HG03432 (cell line): ENCODE results near the gene C12orf43.

Source experiments
- ATAC-seq: cut with Tn5 transposase; IDR thresholded peaks from one replicate; pipeline ENCODE4 v1.9.1; 2021; ENCODE audit warnings: mild to moderate bottlenecking, moderate library complexity; ENCODE audit not compliant: unreplicated experiment

C12orf43 gene

GRCh38 chr12:120999191-121000120, 16.8 kb downstream of the C12orf43 start:
- no peak for ATAC-seq

GRCh38 chr12:120998435-120998834, 17.9 kb downstream of the C12orf43 start:
- ATAC-seq: no peak

DNA sequence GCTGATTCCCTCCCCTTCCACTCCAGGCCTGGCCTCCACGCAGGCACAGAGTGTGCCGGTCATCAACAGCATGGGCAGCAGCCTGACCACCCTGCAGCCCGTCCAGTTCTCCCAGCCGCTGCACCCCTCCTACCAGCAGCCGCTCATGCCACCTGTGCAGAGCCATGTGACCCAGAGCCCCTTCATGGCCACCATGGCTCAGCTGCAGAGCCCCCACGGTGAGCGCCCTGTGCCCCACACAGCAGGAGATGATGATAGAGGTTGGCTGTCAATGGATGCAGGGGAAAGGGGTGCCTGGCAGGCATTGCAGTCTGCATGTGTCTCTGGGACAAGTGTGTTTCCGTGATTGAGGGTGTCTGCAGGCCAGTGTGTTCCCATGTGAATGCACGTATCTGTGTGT, 18.8 kb downstream of the C12orf43 start:
- no peak for ATAC-seq

DNA sequence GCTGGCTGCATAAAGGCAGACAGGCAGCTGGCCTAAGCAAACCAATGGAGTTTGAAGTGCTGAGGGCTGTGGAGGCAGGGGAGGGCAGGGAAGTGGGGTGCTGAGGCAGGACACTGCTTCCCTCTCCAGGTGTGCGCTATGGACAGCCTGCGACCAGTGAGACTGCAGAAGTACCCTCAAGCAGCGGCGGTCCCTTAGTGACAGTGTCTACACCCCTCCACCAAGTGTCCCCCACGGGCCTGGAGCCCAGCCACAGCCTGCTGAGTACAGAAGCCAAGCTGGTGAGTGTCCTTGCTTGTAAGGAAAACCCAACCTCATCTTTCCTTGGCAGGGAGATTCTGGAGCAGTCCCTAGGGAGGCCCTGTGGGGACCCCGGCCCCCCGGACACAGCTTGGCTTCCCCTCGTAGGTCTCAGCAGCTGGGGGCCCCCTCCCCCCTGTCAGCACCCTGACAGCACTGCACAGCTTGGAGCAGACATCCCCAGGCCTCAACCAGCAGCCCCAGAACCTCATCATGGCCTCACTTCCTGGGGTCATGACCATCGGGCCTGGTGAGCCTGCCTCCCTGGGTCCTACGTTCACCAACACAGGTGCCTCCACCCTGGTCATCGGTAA, 20.0 kb downstream of the C12orf43 start:
- no peak for ATAC-seq

GRCh38 chr12:120994589-120995337, 21.5 kb downstream of the C12orf43 start:
- ATAC-seq: no peak

DNA sequence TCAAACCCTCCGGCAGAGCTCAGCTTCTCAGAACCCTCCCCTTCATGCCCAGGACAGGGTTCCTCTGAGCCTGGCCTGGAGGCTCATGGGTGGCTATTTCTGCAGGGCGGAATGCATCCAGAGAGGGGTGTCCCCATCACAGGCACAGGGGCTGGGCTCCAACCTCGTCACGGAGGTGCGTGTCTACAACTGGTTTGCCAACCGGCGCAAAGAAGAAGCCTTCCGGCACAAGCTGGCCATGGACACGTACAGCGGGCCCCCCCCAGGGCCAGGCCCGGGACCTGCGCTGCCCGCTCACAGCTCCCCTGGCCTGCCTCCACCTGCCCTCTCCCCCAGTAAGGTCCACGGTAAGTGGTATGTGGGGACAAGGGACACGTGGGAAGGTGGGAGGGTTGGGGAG, 22.2 kb downstream of the C12orf43 start:
- no peak for ATAC-seq

GRCh38 chr12:120993496-120993895, 22.8 kb downstream of the C12orf43 start:
- no peak for ATAC-seq

- ATAC-seq: no peak
Observed at GRCh38 chr12:120992989-120993388, 23.3 kb downstream of the C12orf43 start.

GRCh38 chr12:120991965-120992364, 24.3 kb downstream of the C12orf43 start:
- ATAC-seq: no peak

GRCh38 chr12:120990487-120991055, 25.7 kb downstream of the C12orf43 start:
- ATAC-seq: no peak

GRCh38 chr12:120989687-120990086, 26.6 kb downstream of the C12orf43 start:
- ATAC-seq: no peak

- no peak for ATAC-seq
Observed at GRCh38 chr12:120988658-120989057, 27.6 kb downstream of the C12orf43 start.

DNA sequence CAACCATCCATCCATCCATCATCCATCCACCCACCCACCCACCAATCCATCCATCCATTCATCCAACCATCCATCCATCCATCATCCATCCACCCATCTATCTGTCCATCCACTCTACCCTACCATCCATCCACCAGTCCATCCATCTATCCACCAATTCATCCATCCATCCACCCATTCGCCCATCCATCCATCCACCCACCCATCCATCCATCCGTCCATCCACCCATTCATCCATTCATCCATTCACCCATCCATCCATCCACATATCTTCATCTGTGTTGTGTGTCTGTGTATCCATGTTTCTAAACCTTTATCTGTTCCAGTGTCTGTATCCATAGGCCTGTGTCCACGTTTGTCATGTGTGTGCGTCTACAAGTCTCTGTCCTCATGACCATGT, 28.1 kb downstream of the C12orf43 start:
- no peak for ATAC-seq

DNA sequence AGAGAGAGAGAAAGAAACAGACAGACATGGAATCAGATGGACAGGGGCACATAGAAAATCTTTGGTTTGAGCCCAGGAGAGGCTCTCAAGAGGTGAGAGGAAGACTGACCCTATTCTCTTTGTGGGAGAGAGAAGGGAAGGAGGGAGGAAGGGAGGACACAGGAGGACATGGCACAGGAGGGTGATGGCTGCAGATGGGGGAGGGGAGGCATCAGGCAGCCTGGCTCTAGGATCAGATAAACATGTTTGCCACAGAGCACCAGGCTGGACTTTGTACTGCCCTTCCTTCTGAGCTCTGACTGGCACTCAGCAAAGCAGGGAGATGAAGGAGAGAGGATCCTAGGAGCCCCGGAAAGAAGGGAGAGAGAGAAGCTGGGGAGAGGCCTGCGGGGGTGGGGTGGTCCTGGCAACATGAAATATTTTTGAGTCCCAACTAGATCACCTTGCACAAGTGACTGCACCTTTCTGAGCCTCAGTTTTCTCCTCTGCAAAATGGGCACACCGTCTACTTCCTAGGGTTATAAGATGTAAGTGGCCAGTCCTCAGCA, 31.9 kb downstream of the C12orf43 start:
- ATAC-seq: no peak

DNA sequence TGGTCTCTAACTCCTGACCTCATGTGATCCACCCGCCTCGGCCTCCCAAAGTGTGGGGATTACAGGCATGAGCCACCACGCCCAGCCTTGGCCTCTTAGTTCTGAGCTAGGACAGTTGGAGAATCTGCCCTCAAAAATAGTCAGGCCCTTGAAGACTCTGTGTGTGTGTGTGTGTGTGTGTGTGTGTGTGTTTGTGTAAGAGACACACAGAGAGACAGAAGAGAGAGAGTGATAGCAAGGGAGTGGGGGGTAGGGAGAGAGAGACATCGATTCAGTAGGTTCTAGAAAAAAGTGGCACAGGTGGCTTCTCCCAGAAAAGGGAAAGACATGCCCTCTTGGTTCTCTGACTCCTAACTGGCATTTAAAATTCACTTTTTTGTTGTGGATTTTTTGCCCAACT, 32.5 kb downstream of the C12orf43 start:
- ATAC-seq: no peak

DNA sequence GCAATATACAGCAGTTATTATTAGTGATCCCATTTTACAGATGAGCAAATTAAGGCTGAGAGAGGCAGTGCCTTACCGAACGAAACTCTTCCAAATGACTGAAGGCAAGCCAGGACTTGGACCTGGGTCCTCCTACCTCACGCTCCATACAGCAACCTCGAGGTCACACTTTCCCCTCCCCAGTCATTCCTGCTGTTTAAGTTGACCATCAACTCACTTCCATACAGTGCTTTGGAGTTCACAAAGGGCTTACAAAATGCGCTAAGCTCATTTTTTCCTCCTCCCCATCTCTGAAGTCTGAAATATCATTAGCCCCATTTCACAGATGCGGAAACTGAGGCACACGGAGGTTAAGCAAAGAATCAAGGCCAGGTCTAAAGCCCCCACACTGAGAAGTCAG, 33.6 kb downstream of the C12orf43 start:
- no peak for ATAC-seq

GRCh38 chr12:120981407-120981941, 34.8 kb downstream of the C12orf43 start:
- ATAC-seq: no peak

GRCh38 chr12:120980800-120981368, 35.4 kb downstream of the C12orf43 start:
- no peak for ATAC-seq

- no peak for ATAC-seq
Observed at GRCh38 chr12:120979862-120980696, 36.2 kb downstream of the C12orf43 start.
